CD4-positive, alpha-beta T cell treated with Interleukin-6 for 4 hours (primary cell): ENCODE data around the gene GREM2.

Experiments used
- DNase-seq: peaks from one replicate; pipeline ENCODE4 v3.0.0-alpha.2; 2020; ENCODE audit warnings: mixed read lengths

GREM2 gene

DNA sequence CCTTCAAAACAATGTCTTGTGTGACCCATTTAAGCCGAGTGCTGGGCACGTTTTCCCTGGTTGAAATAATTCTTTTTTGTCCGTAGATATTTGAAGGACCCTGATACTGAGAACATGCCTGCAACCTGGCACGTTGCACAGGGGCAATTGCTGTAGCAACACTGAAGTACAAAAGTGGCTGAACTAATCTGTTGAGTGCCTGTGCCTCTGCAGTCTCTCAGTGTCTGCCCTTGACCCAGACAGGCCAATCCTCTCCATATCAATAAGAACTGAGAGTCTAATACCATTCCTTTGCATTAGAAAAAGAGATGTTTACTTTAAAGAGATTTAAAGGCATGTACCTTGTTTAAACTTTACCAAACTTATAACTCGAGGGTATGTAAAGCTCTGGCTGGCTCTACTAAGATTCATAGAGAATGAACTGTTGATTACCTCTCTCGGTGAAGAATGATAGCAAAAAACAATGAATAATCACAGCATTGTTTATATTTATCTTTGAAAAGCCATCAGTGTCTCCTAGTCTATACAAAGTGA is 2.4 kb downstream of the GREM2 start:
- no peak for DNase-seq

DNA sequence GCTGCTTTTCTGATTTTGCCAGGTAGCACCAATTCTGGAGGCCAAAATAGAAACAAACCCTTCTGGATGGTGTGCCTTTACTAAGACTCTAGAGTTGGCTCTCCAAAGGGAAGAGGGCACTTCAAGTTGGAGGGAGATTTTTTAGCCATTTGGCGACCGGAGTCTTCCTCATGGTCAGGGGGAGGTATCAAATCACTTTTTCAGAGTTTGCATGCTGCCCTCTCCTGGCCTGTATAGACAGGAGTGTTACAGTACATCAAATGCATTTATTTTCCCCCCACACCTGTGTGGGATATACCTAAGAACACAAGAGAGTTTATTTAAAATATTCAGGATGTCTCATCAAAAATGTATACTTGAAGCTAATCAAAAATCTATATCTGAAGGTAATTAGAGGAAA is 3.2 kb downstream of the GREM2 start:
- peak; percentile 9 for DNase-seq

DNA sequence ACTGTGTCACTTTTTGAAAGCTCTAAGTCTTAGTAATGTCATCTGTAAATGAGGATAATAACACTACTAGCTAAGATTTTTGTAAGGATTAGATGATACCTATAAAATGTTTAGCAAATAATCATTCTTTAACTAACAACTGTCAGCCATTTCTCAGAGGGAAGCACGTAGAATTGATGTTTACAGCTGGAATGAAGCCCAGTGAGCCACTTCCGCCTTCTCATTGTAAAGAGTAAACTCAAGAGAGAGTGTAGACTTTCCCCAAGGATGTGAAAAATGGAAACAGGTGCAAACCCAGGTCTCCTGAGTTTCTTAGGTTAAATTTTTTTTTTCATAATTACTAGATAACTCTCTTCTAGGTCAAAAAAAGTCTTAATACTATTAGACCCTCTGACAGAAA is 4.9 kb downstream of the GREM2 start:
- no peak for DNase-seq

- DNase-seq, result no peak
These were observed 9.8 kb downstream of the GREM2 start for GRCh38 chr1:240602189-240602588.

- DNase-seq, result no peak
These were observed 12.1 kb downstream of the GREM2 start for GRCh38 chr1:240599830-240600229.

GRCh38 chr1:240599299-240599698 is 12.7 kb downstream of the GREM2 start:
- no peak for DNase-seq

DNA sequence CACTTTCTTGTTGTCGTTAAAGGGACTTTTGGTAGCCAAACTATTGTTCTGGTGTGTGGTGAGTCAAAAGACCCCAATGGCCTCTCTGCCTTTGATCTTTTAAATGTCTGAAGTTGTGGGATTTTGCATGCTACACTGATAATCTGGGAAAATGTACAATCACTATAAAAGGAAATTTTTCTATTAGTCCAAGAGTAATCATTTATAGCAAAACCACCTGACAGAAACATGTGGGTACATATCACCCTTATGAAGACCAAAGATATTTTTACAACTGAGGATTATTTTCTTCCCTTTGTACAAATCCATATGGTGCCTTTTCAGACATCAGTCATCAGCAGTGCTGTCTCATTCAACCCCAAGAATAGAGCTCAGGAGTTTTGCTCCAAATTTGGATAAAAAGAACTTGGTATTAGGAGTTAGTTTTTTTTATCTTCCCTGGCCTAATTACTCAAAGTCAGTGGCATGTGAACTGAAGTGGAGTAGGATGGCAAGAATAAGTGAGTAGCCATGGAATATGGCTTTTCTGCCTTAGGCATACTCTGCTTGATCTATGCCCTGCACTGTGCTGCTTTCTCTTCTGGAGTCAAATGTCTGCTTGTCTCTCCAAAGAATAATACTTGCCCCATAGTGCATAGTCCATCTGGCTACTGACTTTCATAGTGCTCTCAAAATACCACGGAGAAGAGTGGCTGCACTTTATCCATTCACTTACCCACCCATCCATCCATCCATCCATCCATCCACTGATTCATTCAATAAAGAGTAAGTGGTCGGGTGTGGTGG is 13.5 kb downstream of the GREM2 start:
- DNase-seq, result no peak

DNA sequence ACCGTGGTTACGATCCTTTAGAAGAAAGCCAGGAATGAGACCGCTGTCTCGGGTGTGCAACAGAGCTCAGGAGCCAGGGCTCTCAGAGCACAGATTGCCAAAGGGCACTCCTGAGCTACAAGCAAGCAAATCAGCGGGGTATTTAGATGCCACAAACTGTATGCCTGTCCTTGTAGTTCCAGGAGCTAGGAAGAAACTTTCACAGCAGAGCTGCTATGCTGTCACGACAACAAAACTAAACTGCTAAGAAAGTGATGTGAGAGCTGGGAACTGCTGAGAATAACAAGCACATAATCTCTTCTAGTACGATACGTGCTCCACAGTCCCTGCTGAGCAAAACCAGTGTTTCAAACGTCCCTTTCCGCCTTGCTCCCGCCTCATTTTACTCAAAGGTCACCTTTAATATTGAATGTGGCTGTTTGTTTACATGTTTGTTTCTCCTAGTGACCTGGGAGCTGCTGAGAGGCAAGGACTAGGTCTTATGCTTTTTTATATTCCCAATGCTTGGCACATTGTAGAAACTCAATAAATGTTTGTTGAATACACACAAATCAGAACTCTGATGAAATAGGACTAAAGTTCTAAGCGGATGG is 14.7 kb downstream of the GREM2 start:
- DNase-seq, result no peak

GRCh38 chr1:240595476-240595875 is 16.5 kb downstream of the GREM2 start:
- DNase-seq, result no peak

GRCh38 chr1:240591564-240591963 is 20.4 kb downstream of the GREM2 start:
- DNase-seq, result no peak

DNA sequence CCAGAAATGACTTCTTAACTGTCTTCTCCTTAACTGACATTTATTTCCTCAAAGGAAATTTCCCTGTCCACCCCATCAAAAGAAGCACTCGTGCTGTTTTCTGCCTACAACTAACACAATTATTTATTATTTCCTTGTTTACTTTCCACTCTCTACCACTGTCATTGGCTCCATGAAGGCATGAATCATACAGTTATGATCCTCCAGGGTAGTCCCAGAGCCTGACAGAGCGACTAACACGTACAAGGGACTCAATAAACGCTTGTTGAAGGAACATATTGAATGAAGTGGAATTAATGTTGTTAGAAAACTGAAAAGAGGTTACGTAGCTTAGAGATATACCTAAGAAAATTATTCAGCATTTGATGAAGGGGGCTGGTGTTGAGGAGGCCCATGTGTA is 20.9 kb downstream of the GREM2 start:
- no peak for DNase-seq

GRCh38 chr1:240589585-240590110 is 22.3 kb downstream of the GREM2 start:
- DNase-seq, result no peak

- no peak for DNase-seq
These were observed 25.9 kb downstream of the GREM2 start for GRCh38 chr1:240586006-240586405.

DNA sequence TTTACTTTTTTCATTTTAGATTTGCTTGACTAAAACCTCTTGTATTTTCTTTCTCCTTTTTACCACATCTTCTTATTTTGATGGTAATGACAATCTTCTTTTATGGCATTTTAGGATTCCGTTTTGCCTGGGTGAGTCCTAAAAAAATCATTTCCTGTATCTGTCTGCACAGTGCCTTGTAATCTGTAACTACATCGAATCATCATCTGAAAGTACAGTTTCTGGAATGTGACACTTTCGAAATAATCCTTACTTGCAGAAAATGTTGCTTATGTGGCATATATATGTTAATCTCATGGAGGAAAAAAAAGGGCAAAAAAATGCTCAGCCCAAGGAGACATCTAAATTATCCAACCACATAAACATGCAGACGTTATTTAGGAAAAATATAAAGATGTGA is 29.0 kb downstream of the GREM2 start:
- DNase-seq, result no peak

DNA sequence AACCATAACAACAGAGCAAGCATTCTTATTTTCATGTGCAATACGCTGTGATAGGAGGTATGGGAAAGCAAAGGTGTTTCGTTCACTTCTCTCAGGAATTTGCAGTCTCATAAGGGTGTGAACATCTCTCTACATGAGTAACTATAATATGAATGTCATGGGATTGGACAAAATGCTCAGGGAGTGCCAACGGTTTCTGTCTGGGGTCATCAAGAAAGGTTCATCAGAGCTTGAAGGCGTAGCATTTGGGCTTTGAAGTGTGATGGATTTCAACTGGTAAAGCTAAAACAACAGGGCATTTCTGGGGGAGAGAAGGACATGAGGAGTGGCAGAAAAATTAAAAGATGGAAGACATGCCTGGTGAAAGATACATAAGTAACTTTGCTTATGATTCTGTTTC is 32.4 kb downstream of the GREM2 start:
- DNase-seq, result no peak

DNA sequence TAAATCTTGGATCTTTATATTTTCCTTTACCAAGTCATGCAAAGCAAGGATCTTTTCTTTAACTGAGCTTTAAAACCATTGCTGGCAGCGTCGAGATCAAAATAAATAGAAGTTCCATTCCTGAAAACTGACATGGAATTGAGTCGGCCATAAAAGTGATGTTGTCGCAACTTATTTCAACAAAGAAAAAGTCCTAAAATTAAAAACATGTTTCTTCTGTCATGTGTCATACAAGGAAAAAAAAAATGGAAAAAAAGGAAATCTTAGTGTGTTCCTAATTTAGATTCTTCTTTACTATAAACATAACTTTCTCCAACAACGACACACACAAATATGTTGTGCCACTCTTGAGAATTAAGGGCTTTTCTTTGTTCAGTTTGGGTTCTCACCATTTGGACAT is 34.9 kb downstream of the GREM2 start:
- no peak for DNase-seq

GRCh38 chr1:240575981-240576662 is 35.8 kb downstream of the GREM2 start:
- peak; percentile 40 for DNase-seq

DNA sequence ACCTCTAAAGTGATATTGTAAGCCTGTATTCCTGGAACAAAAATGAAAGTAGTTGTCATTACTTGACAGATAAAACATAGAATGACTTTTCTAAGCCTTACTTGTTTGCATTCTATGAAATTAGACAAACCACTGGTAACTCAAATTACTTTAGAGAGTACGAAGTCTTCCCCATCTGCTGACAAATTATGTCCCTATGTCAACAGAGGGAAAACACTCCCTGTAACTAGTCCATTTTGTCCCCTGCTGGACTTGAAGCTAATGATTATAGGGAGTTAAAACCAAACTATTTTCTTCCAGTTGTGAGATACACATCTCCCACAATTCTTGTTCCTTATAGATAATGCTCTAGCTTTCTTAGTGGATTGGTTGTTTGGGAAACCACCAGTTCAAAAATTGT is 39.6 kb downstream of the GREM2 start:
- DNase-seq, result no peak

GRCh38 chr1:240571782-240572181 is 40.2 kb downstream of the GREM2 start:
- no peak for DNase-seq

DNA sequence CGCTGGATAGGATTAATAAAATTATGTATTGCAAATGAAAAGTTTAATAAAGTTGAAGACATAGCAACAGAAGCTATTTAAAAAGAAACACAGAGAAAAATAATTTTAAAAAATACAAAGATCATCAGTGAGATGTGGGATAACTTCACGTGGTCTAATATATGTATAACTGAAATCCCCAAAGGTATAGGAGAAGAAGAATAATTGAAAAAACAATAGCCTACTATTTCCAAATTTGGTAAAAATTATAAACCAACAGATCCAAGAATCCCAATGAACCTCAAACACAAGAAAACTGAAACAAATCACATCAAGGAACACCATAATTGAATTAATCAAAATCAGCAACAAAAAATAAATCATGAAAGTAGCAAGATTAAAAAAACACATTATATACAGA is 44.9 kb downstream of the GREM2 start:
- no peak for DNase-seq

DNA sequence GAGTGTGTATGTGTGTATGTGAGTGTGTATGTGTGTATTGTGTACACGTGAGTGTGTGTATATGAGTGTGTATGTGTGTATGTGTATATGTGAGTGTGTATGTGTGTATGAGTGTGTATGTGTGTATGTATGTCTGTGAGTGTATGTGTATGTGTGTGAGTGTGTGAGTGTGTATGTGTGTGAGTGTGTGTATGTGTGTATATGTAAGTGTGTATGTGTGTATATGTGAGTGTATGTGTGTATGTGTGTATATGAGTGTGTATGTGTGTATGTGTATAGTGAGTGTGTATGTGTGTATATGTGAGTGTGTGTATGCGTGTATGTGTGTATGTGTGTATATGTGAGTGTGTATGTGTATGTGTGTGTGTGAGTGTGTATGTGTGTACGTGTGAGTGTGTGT is 49.2 kb downstream of the GREM2 start:
- DNase-seq, result no peak

GRCh38 chr1:240562111-240562590 is 49.8 kb downstream of the GREM2 start:
- DNase-seq, result no peak

DNA sequence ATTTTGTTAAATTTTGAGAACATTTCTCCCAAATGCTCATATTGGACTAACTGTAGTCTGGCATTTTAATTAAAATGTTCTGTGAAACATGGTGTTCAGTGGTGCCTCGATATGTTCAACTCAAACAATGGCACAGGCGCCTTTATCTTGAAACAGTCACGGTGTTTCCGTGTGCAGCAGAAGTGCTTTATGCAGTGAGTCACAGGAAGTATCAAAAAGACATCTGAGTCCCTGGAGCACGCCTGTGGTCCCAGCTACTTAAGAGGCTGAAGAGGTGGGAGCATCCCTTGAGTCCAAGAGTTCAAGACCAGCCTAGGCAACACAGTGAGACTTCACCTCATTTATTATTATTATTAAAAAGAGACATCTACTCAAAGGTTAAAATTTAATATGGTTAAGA is 52.2 kb downstream of the GREM2 start:
- no peak for DNase-seq

DNA sequence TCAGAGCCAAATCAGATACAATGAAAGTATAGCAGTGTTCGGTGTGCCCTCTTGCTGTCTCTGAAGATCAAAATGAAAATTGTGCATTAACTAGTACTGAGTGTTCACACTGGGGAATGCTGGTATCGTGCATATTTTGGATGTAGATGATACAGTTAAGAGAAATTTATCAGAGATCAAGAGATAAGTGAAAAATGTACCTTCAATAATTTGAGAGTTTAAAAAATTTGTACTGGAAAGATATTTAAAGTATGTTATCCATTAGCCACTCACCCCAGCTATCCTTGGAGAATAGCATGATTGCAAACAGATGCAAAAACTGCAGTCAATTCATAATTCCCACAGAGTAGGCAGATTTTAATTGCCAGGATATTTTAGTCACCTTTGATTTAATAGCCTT is 56.4 kb downstream of the GREM2 start:
- no peak for DNase-seq
